H1 (cell line): Measurements from ENCODE around the gene FGF13. TPM values are rescaled to one million over a fixed set of nuclear protein-coding genes. Genes with fewer than 3 reads are reported as not detected.

ENCODE experiments used
- CTCF ChIA-PET: fragments of 300-600 bp; sonication (Branson Sonifier 250); formaldehyde crosslinking; loops from one replicate; lab custom pipeline; 2021; ENCODE audit not compliant: partially characterized antibody; lab: Charles Lee
- POLR2A ChIA-PET: fragments of 300-600 bp; sonication (Branson Sonifier 250); formaldehyde crosslinking; loops from one replicate; lab custom pipeline; 2021; ENCODE audit warnings: inconsistent platforms; ENCODE audit not compliant: partially characterized antibody; lab: Charles Lee
- DNase-seq, 2 experiments: peaks; one replicate each; pipeline versions ENCODE4 v3.0.0 to v3.0.0-alpha.2; 2010 to 2022; ENCODE audit warnings: low spot score in 2 of 2, low read depth in 1 of 2, mixed read lengths in 1 of 2
- FAIRE-seq: peaks from 2 replicates; lab custom pipeline; 2011; peaks lifted over from hg19 to GRCh38; lab: Jason Lieb, UNC
- H2AFZ ChIP-seq: 2 replicates; pipeline ENCODE4 v1.8.1; 2012; ENCODE audit warnings: low read length, inconsistent platforms
- H2AK5ac ChIP-seq: 2 replicates; pipeline ENCODE4 v1.6.1; 2013; ENCODE audit warnings: low read depth, low read length
- H2BK120ac ChIP-seq: replicated peaks from 2 replicates; pipeline ENCODE3; 2013; ENCODE audit warnings: low read depth, low read length, inconsistent platforms
- H2BK12ac ChIP-seq: 2 replicates; pipeline ENCODE4 v1.6.1; 2013; ENCODE audit warnings: low read depth, low read length
- H2BK15ac ChIP-seq: 2 replicates; pipeline ENCODE4 v1.6.1; 2013; ENCODE audit warnings: low read length
- H2BK20ac ChIP-seq: 2 replicates; pipeline ENCODE4 v1.6.1; 2013; ENCODE audit warnings: low read length
- H2BK5ac ChIP-seq: 2 replicates; pipeline ENCODE4 v1.6.1; 2013; ENCODE audit warnings: low read depth, low read length
- H3K14ac ChIP-seq: 2 replicates; pipeline ENCODE4 v1.6.1; 2013; ENCODE audit warnings: inconsistent platforms; ENCODE audit not compliant: insufficient read length
- H3K18ac ChIP-seq: 2 replicates; pipeline ENCODE4 v1.6.1; 2013; ENCODE audit warnings: low read length; ENCODE audit errors: extremely low read depth
- H3K23ac ChIP-seq: 2 replicates; pipeline ENCODE4 v1.6.1; 2013; ENCODE audit warnings: inconsistent platforms; ENCODE audit not compliant: insufficient read length
- H3K23me2 ChIP-seq: 2 replicates; pipeline ENCODE4 v1.6.1; 2013; ENCODE audit warnings: low read depth, low read length
- H3K27ac ChIP-seq: 2 replicates; pipeline ENCODE4 v1.6.1; 2011; ENCODE audit warnings: low read depth, low read length, inconsistent platforms
- H3K27me3 ChIP-seq, 4 experiments: replicated peaks in 1 of 4; 1 replicate in 1 of 4; 2 replicates in 3 of 4; pipeline versions ENCODE4 v1.6.1 to v1.8.1; 2011 to 2013; ENCODE audit warnings: low read length in 3 of 4, mild to moderate bottlenecking in 3 of 4, inconsistent platforms in 2 of 4, mixed read lengths in 2 of 4, moderate library complexity in 1 of 4; ENCODE audit not compliant: control insufficient read depth in 3 of 4, insufficient read depth in 3 of 4; ENCODE audit errors: extremely low read depth in 1 of 4
- H3K36me3 ChIP-seq, 4 experiments: 2 replicates each; pipeline versions ENCODE4 v1.6.1 to v1.8.1; 2011 to 2013; ENCODE audit warnings: mild to moderate bottlenecking in 4 of 4, low read length in 3 of 4, moderate library complexity in 2 of 4, control low read depth in 1 of 4, inconsistent platforms in 1 of 4; ENCODE audit not compliant: insufficient read depth in 4 of 4, control insufficient read depth in 2 of 4
- H3K4ac ChIP-seq: replicated peaks from 2 replicates; pipeline ENCODE3; 2013; ENCODE audit warnings: low read length, low read depth, mixed read lengths, inconsistent platforms; ENCODE audit not compliant: insufficient read length
- H3K4me1 ChIP-seq, 4 experiments: replicated peaks in 1 of 4; 1 replicate in 1 of 4; 2 replicates in 3 of 4; pipeline versions ENCODE4 v1.6.1 to v1.8.1; 2011 to 2013; ENCODE audit warnings: low read length in 3 of 4, inconsistent platforms in 2 of 4, mixed read lengths in 1 of 4; ENCODE audit not compliant: insufficient read depth in 4 of 4, control insufficient read depth in 3 of 4
- H3K4me2 ChIP-seq, 2 experiments: 2 replicates each; pipeline versions ENCODE4 v1.6.1 to v1.8.1; 2011 to 2013; ENCODE audit warnings: low read depth in 2 of 2, low read length in 2 of 2, control low read depth in 1 of 2, inconsistent platforms in 1 of 2, mild to moderate bottlenecking in 1 of 2; ENCODE audit not compliant: insufficient read depth in 1 of 2
- H3K4me3 ChIP-seq, 4 experiments: fragments of 200-600, 300-600 bp in 1 of 4; sonication (generic), shearing (Covaris generic), sonication (Bioruptor Twin) in 1 of 4; 2 replicates each; pipeline versions ENCODE4 v1.5.1 to v1.8.1; 2011 to 2016; ENCODE audit warnings: low read length in 4 of 4, low read depth in 3 of 4, control low read depth in 2 of 4, inconsistent platforms in 2 of 4, mild to moderate bottlenecking in 2 of 4, mixed read lengths in 1 of 4, moderate library complexity in 1 of 4; ENCODE audit not compliant: insufficient read depth in 2 of 4; ENCODE audit errors: extremely low read depth in 1 of 4
- H3K56ac ChIP-seq: replicated peaks from 2 replicates; pipeline ENCODE3; 2013; ENCODE audit warnings: low read depth, mild to moderate bottlenecking, mixed read lengths, low read length, inconsistent platforms; ENCODE audit not compliant: insufficient read length
- H3K79me1 ChIP-seq: 2 replicates; pipeline ENCODE4 v1.6.1; 2013; ENCODE audit warnings: low read depth, low read length, control low read depth
- H3K79me2 ChIP-seq, 2 experiments: 2 replicates each; pipeline versions ENCODE4 v1.6.1 to v1.8.1; 2012 to 2013; ENCODE audit warnings: low read length in 2 of 2, mild to moderate bottlenecking in 2 of 2, inconsistent platforms in 1 of 2; ENCODE audit not compliant: insufficient read depth in 2 of 2, control insufficient read depth in 1 of 2
- H3K9ac ChIP-seq, 4 experiments: replicated peaks in 1 of 4; 1 replicate in 1 of 4; 2 replicates in 3 of 4; pipeline versions ENCODE4 v1.6.1 to v1.8.1; 2011 to 2013; ENCODE audit warnings: low read depth in 3 of 4, low read length in 3 of 4, control low read depth in 2 of 4, mild to moderate bottlenecking in 2 of 4, moderate library complexity in 2 of 4, inconsistent platforms in 1 of 4; ENCODE audit errors: extremely low read depth in 1 of 4
- H3K9me3 ChIP-seq, 2 experiments: 2 replicates each; pipeline versions ENCODE4 v1.6.1 to v1.8.1; 2012 to 2013; ENCODE audit warnings: mild to moderate bottlenecking in 2 of 2, moderate library complexity in 2 of 2, control low read depth in 1 of 2, inconsistent platforms in 1 of 2, low read depth in 1 of 2, low read length in 1 of 2, mixed read lengths in 1 of 2; ENCODE audit not compliant: insufficient read depth in 2 of 2
- H4K20me1 ChIP-seq, 2 experiments: replicated peaks in 1 of 2; 2 replicates each; pipeline versions ENCODE3 to v1.8.1; 2011 to 2013; ENCODE audit warnings: inconsistent platforms in 2 of 2, low read length in 2 of 2, mild to moderate bottlenecking in 1 of 2; ENCODE audit not compliant: insufficient read depth in 2 of 2, control insufficient read depth in 1 of 2
- H4K5ac ChIP-seq: 2 replicates; pipeline ENCODE4 v1.6.1; 2013; ENCODE audit warnings: low read length, low read depth, mixed read lengths, inconsistent platforms; ENCODE audit not compliant: insufficient read length
- H4K8ac ChIP-seq: 2 replicates; pipeline ENCODE4 v1.8.0; 2013; ENCODE audit warnings: mild to moderate bottlenecking, moderate library complexity, low read length, inconsistent platforms; ENCODE audit not compliant: insufficient read depth; ENCODE audit errors: extremely low read depth
- H4K91ac ChIP-seq: replicated peaks from 2 replicates; pipeline ENCODE3; 2013; ENCODE audit warnings: low read length, mixed read lengths, inconsistent platforms; ENCODE audit not compliant: insufficient read length
- ATF3 ChIP-seq: IDR thresholded peaks from 2 replicates; pipeline ENCODE4 v1.6.1; 2011; ENCODE audit warnings: low read depth, mild to moderate bottlenecking, low read length; ENCODE audit not compliant: insufficient read depth
- NRF1 ChIP-seq: IDR thresholded peaks from 2 replicates; pipeline ENCODE4 v1.6.1; 2011; ENCODE audit warnings: mild to moderate bottlenecking, low read depth, low read length, improper control_type of control experiment
- PHF8 ChIP-seq: fragments of 200-600 bp; sonication (generic); conservative IDR thresholded peaks from 2 replicates; pipeline ENCODE4 v1.7.1; 2012; ENCODE audit warnings: low read depth, mild to moderate bottlenecking, inconsistent platforms, low read length, moderate library complexity
- RAD21 ChIP-seq, 2 experiments: IDR thresholded peaks in 1 of 2; conservative IDR thresholded peaks in 1 of 2; 2 replicates each; pipeline ENCODE4 v1.6.1; 2011; ENCODE audit warnings: low read depth in 2 of 2, low read length in 2 of 2, improper control_type of control experiment in 1 of 2, inconsistent platforms in 1 of 2, mild to moderate bottlenecking in 1 of 2, moderate library complexity in 1 of 2
- TAF7 ChIP-seq: optimal IDR thresholded peaks from 2 replicates; pipeline ENCODE3; 2011; ENCODE audit warnings: low read depth, mild to moderate bottlenecking, inconsistent platforms, low read length, moderate library complexity, borderline replicate concordance
- WGBS, 2 experiments: shearing (Covaris generic) in 1 of 2; methylation state at CpG; one replicate each; pipeline versions ENCODE4 v1.1.6 to v1.1.7; 2013 to 2015; ENCODE audit warnings: low lambda C conversion rate in 2 of 2, mixed read lengths in 2 of 2, inconsistent platforms in 1 of 2, low coverage in 1 of 2, missing lambda C conversion rate in 1 of 2; ENCODE audit not compliant: insufficient replicate concordance in 2 of 2, insufficient coverage in 1 of 2, insufficient read length in 1 of 2; ENCODE audit errors: extremely low coverage in 1 of 2, missing lambda C conversion rate in 1 of 2; 5-methylcytosine and 5-hydroxymethylcytosine counted together
- long read RNA-seq, 2 experiments: library from RNA in 1 of 2; library from capped mRNA in 1 of 2; stranded (forward); transcript quantifications; one replicate each; pipeline ENCODE4 v2.0.0, GENCODE V29; 2021; ENCODE audit warnings: inconsistent platforms in 1 of 2
- polyA minus RNA-seq, 3 experiments: library from RNA; depleted of rRNA, polyadenylated mRNA; stranded (reverse); fragments of >200 nt; gene quantifications; 1 replicate in 2 of 3; 2 replicates in 1 of 3; pipeline ENCODE4 v1.2.3, GENCODE V29; 2011
- polyA plus RNA-seq, 7 experiments: library from polyadenylated mRNA; depleted of rRNA in 3 of 7; stranded (reverse) in 5 of 7; unstranded in 2 of 7; fragments of >200 nt in 5 of 7; fragments of 200-250 nt in 2 of 7; gene quantifications; 1 replicate in 5 of 7; 2 replicates in 1 of 7; 4 replicates in 1 of 7; pipeline versions ENCODE4 v1.2.1 to v1.2.3, GENCODE V29; 2011 to 2013; ENCODE audit warnings: missing spikeins in 2 of 7, mixed read lengths in 2 of 7
- total RNA-seq: library from RNA; stranded (reverse); fragmentation: NEBNext Ultra II Directional; extraction: Animal tissue kit (Norgen Biotek cat#: 25700); gene quantifications from 2 replicates; pipeline ENCODE4 v1.2.1, GENCODE V29; 2021

The FGF13 gene
- 34.7 and 36.1 TPM in 2 replicates for total RNA-seq
- 6.6 and 10.1 TPM in 2 replicates for polyA plus RNA-seq (2011; rRNA removed)
- 15.8 TPM for polyA plus RNA-seq (2011; cell fraction: cytosol; rRNA removed)
- 5.2 TPM for polyA plus RNA-seq (2011; cell fraction: nucleus; rRNA removed)
- polyA plus RNA-seq (2012, experiment 1 of 2): 13.5 to 14.4 TPM (median 13.9 TPM) in 4 replicates
- 4.2 TPM for polyA plus RNA-seq (2012, experiment 2 of 2)
- 35.6 TPM for polyA plus RNA-seq (2013, experiment 1 of 2)
- 37.0 TPM for polyA plus RNA-seq (2013, experiment 2 of 2)
- 8.3 and 9.3 TPM in 2 replicates for polyA minus RNA-seq (2011; rRNA and poly(A)+ RNA removed)
- 7.6 TPM for polyA minus RNA-seq (2011; cell fraction: cytosol; rRNA and poly(A)+ RNA removed)
- polyA minus RNA-seq (2011; cell fraction: nucleus; rRNA and poly(A)+ RNA removed): 6.3 TPM
- long read RNA-seq, experiment 1, full-length matches to known transcripts: 30 of 57 reads
- long read RNA-seq, experiment 1, partial matches to known transcripts: 5 of 57 reads
- long read RNA-seq, experiment 1, other reads (novel, unspliced or antisense): 22 of 57 reads
- long read RNA-seq, experiment 2, full-length matches to known transcripts: 2 of 41 reads
- long read RNA-seq, experiment 2, partial matches to known transcripts: 38 of 41 reads
- long read RNA-seq, experiment 2, other reads (novel, unspliced or antisense): 1 of 41 reads

- H2BK120ac ChIP-seq: no peak within 1 kb of the TSS
- no peak within 1 kb of the TSS for H3K23ac ChIP-seq
- H3K56ac ChIP-seq: peak within 1 kb of the TSS; percentile 69
- no peaks in the 10 kb centered on the region; a peak in 3 of 7 replicates for H3K4me1 ChIP-seq
- H3K79me1 ChIP-seq: no peaks in the 10 kb centered on the region
- H3K79me2 ChIP-seq: peaks cover 0 to 28% of the 10 kb centered on the region in 2 experiments; a peak in 2 of 4 replicates
- H3K36me3 ChIP-seq: peaks cover 0 to 12% (median 0%) of the 10 kb centered on the region in 4 experiments; a peak in 1 of 8 replicates
- peak within 1 kb of the TSS in 3 of 4 experiments; percentile 60 to 75 (median 71); a peak in 6 of 7 replicates for H3K9ac ChIP-seq
- H3K27ac ChIP-seq: peak within 1 kb of the TSS; percentile 63; the same call in 1 of the 2 replicates
- FAIRE-seq (peak; percentile 72), DNase-seq (peak; percentile 21 to 60)
- H3K9me3 ChIP-seq: no peaks in the 10 kb centered on the region
- WGBS, 2 experiments: 7% methylated on average over 6 of the region's 65 CpGs; no CpG with 5 or more reads in 1 of the 2 experiments
- no peak within 1 kb of the TSS; the same call in 1 of the 2 replicates for H2BK5ac ChIP-seq
- H2AK5ac ChIP-seq: no peak within 1 kb of the TSS
- no peak within 1 kb of the TSS; the same call in 1 of the 2 replicates for H2AFZ ChIP-seq
- CTCF ChIA-PET: interaction anchor here (0.6 to 1.7 kb wide), 9 partner anchors 32 to 1201 kb away, joined by 3 to 6 read pairs (median 3); no protein-coding TSS in a partner anchor
- no peak within 1 kb of the TSS for H2BK15ac ChIP-seq
- no peak within 1 kb of the TSS for H3K4ac ChIP-seq
- no peak within 1 kb of the TSS for H2BK20ac ChIP-seq
- H3K27me3 ChIP-seq: no peaks in the 10 kb centered on the region
- H4K5ac ChIP-seq: peak within 1 kb of the TSS; percentile 72
- no peak within 1 kb of the TSS for H3K14ac ChIP-seq
- peaks cover 0 to 2% of the 10 kb centered on the region in 2 experiments for H4K20me1 ChIP-seq
- H3K23me2 ChIP-seq: no peaks in the 10 kb centered on the region
- peak within 1 kb of the TSS; percentile 65 to 82 (median 72) for H3K4me3 ChIP-seq
- peak within 1 kb of the TSS; percentile 60 for H3K18ac ChIP-seq
- peak within 1 kb of the TSS; percentile 88 to 99 for H3K4me2 ChIP-seq
- H2BK12ac ChIP-seq: no peak within 1 kb of the TSS
- H4K91ac ChIP-seq: no peak within 1 kb of the TSS
- peak within 1 kb of the TSS; percentile 79; the same call in 1 of the 2 replicates for H4K8ac ChIP-seq
- POLR2A ChIA-PET: interaction anchor here (0.6 to 3.2 kb wide), 8 partner anchors 9 to 1482 kb away, joined by 3 to 17 read pairs (median 3); no protein-coding TSS in a partner anchor
- TF ChIP-seq TAF7 (no peak), ATF3 (no peak), RAD21 (IDR thresholded peaks at IDR 0.05 in 1 of 2, conservative IDR thresholded peaks at IDR 0.05 in 1 of 2; ENCODE audit: low read depth in 2 of 2, low read length in 2 of 2) (peak; percentile 65), NRF1 (no peak), PHF8 (peak; percentile 38; the same call in 1 of the 2 replicates)
Observed at GRCh38 chrX:138711399-138712347, at the start of gene FGF13. Gene FGF13 (minus strand): TSS chrX:138711717. CDS start chrX:138711003, 714 bp downstream.
